Non-pigmented ciliary epithelial cell (primary cell): ENCODE data around the gene AFDN.

ENCODE experiments used
- DNase-seq: peaks from one replicate; pipeline ENCODE4 v3.0.0-alpha.2; 2010; ENCODE audit warnings: low read depth

Gene AFDN

GRCh38 chr6:167918548-167919278, 92.0 kb downstream of the AFDN start:
- no peak for DNase-seq

GRCh38 chr6:167919349-167919748, 92.6 kb downstream of the AFDN start:
- DNase-seq = no peak

- DNase-seq = no peak
Observed at GRCh38 chr6:167920165-167920564, 93.5 kb downstream of the AFDN start.

GRCh38 chr6:167921831-167922230, 95.1 kb downstream of the AFDN start:
- DNase-seq = no peak

- DNase-seq = no peak
Observed at GRCh38 chr6:167925026-167925425, 98.3 kb downstream of the AFDN start.

- no peak for DNase-seq
Observed at GRCh38 chr6:167927246-167927645, 100.5 kb downstream of the AFDN start.

- DNase-seq = no peak
Observed at GRCh38 chr6:167928111-167928510, 101.4 kb downstream of the AFDN start.

GRCh38 chr6:167930295-167930694, 103.6 kb downstream of the AFDN start:
- no peak for DNase-seq

GRCh38 chr6:167932468-167933276, 106.0 kb downstream of the AFDN start:
- DNase-seq = no peak

- DNase-seq = no peak
Observed at GRCh38 chr6:167933290-167933689, 106.6 kb downstream of the AFDN start.

- no peak for DNase-seq
Observed at GRCh38 chr6:167933847-167934246, 107.1 kb downstream of the AFDN start.

- no peak for DNase-seq
Observed at GRCh38 chr6:167934426-167934864, 107.7 kb downstream of the AFDN start.

- no peak for DNase-seq
Observed at GRCh38 chr6:167936051-167936450, 109.3 kb downstream of the AFDN start.

GRCh38 chr6:167937301-167937700, 110.6 kb downstream of the AFDN start:
- DNase-seq = no peak

- no peak for DNase-seq
Observed at GRCh38 chr6:167937948-167938911, 111.5 kb downstream of the AFDN start.

GRCh38 chr6:167941822-167942221, 115.1 kb downstream of the AFDN start:
- no peak for DNase-seq

- no peak for DNase-seq
Observed at GRCh38 chr6:167944130-167944529, 117.4 kb downstream of the AFDN start.

- DNase-seq = no peak
Observed at GRCh38 chr6:167946007-167946406, 119.3 kb downstream of the AFDN start.

GRCh38 chr6:167946604-167947003, 119.9 kb downstream of the AFDN start:
- no peak for DNase-seq

- no peak for DNase-seq
Observed at GRCh38 chr6:167947716-167948115, 121.0 kb downstream of the AFDN start.

GRCh38 chr6:167948716-167949115, 122.0 kb downstream of the AFDN start:
- no peak for DNase-seq

GRCh38 chr6:167949121-167949684, 122.5 kb downstream of the AFDN start:
- DNase-seq = no peak
